Ovary (tissue), 9 donors: ENCODE results near the gene ARFGAP3. TPM values are rescaled to one million over a fixed set of nuclear protein-coding genes. Genes with fewer than 3 reads are reported as not detected.
"Not testable (repeated sequence)": the region's sequence is repeated elsewhere in the genome, so short reads cannot be mapped to it uniquely, and the experiment has no call there.

Experiments used
- DNase-seq, 5 donors: peaks; one replicate each; pipeline ENCODE4 v3.0.0-alpha.2; 2019 to 2020
- H3K27ac ChIP-seq, 2 donors: fragments of 200-600 bp; one replicate each; pipeline versions ENCODE4 v1.5.1 to v1.8.0; 2019 to 2022
- H3K27me3 ChIP-seq: fragments of 200-600 bp; one replicate; pipeline ENCODE4 v1.8.0; 2022
- H3K36me3 ChIP-seq: fragments of 200-600 bp; sonication (generic); one replicate; pipeline ENCODE4 v1.5.1; 2019
- H3K4me1 ChIP-seq: one replicate; pipeline ENCODE4 v1.8.1; 2013; ENCODE audit warnings: mild to moderate bottlenecking, moderate library complexity; ENCODE audit not compliant: insufficient read depth
- H3K4me3 ChIP-seq: fragments of 200-600 bp; sonication (generic); one replicate; pipeline ENCODE4 v1.5.1; 2017
- H3K9me3 ChIP-seq, 2 donors: fragments of 200-600 bp in 1 of 2; sonication (generic) in 1 of 2; one replicate each; pipeline versions ENCODE4 v1.5.1 to v1.8.1; 2013 to 2019; ENCODE audit warnings: mild to moderate bottlenecking in 1 of 2, moderate library complexity in 1 of 2
- EP300 ChIP-seq: sonication (generic); formaldehyde crosslinking; IDR thresholded peaks from one replicate; pipeline ENCODE4 v1.6.1; 2017; ENCODE audit warnings: antibody characterized with exemption
- POLR2A ChIP-seq: fragments of 450-650 bp; IDR thresholded peaks from one replicate; pipeline ENCODE4 v1.6.1; 2017; ENCODE audit warnings: antibody characterized with exemption, mild to moderate bottlenecking, moderate library complexity
- WGBS, 3 donors: extraction: QIAGEN DNeasy Blood & Tissue Kit in 1 of 3; methylation state at CpG; one replicate each; pipeline versions ENCODE4 v1.1.5 to v1.1.7; 2013 to 2017; 5-methylcytosine and 5-hydroxymethylcytosine counted together
- intact Hi-C, 4 donors: fragments of 100-400 bp; cut with DNase I; formaldehyde crosslinking; loops; one replicate each; pipeline versions ENCODE4 v1.11.0 to v1.15.1; 2022 to 2023
- polyA plus RNA-seq, 2 donors: library from polyadenylated mRNA; stranded (reverse); fragments of 200-250 nt in 1 of 2; fragments of 350-450 nt in 1 of 2; fragmentation: Illumina TruSeq in 1 of 2; extraction: RNeasy Lipid Tissue Mini Kit (QIAGEN cat#74804) in 1 of 2; gene quantifications; one replicate each; pipeline ENCODE4 v1.2.3, GENCODE V29; 2013 to 2014
- total RNA-seq, 7 donors: library from RNA; depleted of rRNA in 2 of 7; stranded (reverse); fragments of >200 nt in 2 of 7; fragmentation: NEBNext Ultra II Directional in 3 of 7; extraction: Animal tissue kit (Norgen Biotek cat#: 25700) in 3 of 7; gene quantifications; one replicate each; pipeline versions ENCODE4 v1.1.0 to v1.2.4, GENCODE V29; 2016 to 2023
- TF ChIP-seq, protein P1 (sequence below), 3 donors: fragments of 450-650 bp in 2 of 3; fragments of 200-600 bp in 1 of 3; IDR thresholded peaks; one replicate each; pipeline versions ENCODE4 v1.5.1 to v1.8.0; 2016 to 2022; ENCODE audit warnings: antibody characterized with exemption in 3 of 3, mild to moderate bottlenecking in 1 of 3
- donor health status: DM: no; HTN: no; CAD: no; lungs with moderate emphysema.
- donor health status: DM: no; HTN: no; CAD: no.
- donor health status: Bipolar disorder and iron deficiency.
- donor health status: DM: yes; HTN: yes; CAD: no.
- donor health status: DM: no; HTN: no; CAD: no.
- donor health status: DM: yes; HTN: yes; CAD: no.

The ARFGAP3 gene
- total and polyA plus RNA-seq, 9 donors, result 21.6 to 47.8 (median 39.2) TPM

DNA sequence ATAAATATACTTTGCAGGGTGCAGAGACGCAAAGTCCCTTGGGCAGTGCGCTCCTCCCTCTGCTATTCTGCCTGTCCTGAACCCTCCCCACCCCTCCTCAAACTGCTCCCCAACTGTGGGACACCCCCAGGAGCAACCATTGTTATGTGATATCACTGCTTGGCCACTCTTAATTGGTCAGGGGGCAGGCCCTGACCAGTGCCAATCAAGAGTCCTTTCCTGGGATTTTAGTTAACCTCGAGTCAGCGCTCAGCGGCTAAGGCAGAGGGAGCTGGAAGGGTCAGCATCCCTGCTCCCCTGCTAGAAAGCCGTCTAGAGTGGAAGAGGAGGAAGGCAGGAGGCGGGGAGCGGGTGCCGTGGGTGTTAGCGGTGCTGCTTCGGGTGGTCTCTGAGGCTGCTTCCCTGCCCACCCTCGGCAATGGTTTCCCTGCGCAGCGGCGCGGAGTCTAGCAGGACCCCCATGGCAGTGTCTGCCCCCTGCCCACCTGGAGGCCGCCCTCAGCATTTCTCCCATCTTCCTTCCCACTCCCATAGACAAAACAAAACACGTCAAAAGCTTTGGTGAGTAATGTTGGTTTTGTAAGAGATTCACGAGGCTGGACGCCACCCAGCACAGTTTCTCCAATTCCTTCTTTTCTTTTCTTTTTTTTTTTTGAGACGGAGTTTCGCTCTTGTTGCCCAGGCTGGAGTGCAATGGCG lies 98.0 kb downstream of the ARFGAP3 start:
- H3K4me1 ChIP-seq, result no peaks in the 10 kb centered on the region
- no peaks in the 10 kb centered on the region for H3K27me3 ChIP-seq
- no peaks in the 10 kb centered on the region for H3K36me3 ChIP-seq
- H3K27ac ChIP-seq, result no peak overlapping the region
- no peaks in the 10 kb centered on the region for H3K9me3 ChIP-seq
- no peak for TF ChIP-seq POLR2A
- TF ChIP-seq EP300, result no peak
- TF ChIP-seq, protein P1, sequence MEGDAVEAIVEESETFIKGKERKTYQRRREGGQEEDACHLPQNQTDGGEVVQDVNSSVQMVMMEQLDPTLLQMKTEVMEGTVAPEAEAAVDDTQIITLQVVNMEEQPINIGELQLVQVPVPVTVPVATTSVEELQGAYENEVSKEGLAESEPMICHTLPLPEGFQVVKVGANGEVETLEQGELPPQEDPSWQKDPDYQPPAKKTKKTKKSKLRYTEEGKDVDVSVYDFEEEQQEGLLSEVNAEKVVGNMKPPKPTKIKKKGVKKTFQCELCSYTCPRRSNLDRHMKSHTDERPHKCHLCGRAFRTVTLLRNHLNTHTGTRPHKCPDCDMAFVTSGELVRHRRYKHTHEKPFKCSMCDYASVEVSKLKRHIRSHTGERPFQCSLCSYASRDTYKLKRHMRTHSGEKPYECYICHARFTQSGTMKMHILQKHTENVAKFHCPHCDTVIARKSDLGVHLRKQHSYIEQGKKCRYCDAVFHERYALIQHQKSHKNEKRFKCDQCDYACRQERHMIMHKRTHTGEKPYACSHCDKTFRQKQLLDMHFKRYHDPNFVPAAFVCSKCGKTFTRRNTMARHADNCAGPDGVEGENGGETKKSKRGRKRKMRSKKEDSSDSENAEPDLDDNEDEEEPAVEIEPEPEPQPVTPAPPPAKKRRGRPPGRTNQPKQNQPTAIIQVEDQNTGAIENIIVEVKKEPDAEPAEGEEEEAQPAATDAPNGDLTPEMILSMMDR (IDR thresholded peaks at IDR 0.05), result no peak
- WGBS, 3 donors, result 62 to 79% (median 65%) methylated on average over 23 of the region's 23 CpGs
- H3K4me3 ChIP-seq, result no peak overlapping the region
- DNase-seq, result peak in 4 of 5 donors; percentile 53 to 70 (median 57)
- intact Hi-C loops, result no loop called here

GRCh38 chr22:42755553-42755952 lies 101.5 kb downstream of the ARFGAP3 start:
- peaks cover 13% of the 10 kb centered on the region for H3K4me1 ChIP-seq
- H3K9me3 ChIP-seq, H3K27me3 ChIP-seq, H3K36me3 ChIP-seq, DNase-seq, H3K4me3 ChIP-seq, intact Hi-C loops, H3K27ac ChIP-seq: not testable (repeated sequence)
- 48 to 67% (median 61%) methylated on average over 5 of the region's 5 CpGs for WGBS, 3 donors

DNA sequence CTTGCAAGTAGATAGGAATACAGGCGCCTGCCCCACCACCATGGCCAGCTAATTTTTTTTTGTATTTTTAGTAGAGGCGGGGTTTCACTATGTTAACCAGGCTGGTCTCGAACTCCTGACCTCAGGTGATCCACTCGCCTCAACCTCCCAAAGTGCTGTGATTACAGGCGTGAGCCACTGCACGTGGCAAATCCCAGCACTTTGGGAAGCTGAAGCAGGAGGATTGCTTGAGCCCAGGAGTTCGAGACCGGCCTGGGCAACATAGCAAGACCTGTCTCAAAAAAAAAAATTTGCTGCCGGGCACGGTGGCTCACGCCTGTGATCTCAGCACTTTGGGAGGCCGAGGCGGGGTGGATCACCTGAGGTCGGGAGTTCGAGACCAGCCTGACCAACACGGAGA lies 102.0 kb downstream of the ARFGAP3 start:
- not testable (repeated sequence) for DNase-seq, H3K27ac ChIP-seq

DNA sequence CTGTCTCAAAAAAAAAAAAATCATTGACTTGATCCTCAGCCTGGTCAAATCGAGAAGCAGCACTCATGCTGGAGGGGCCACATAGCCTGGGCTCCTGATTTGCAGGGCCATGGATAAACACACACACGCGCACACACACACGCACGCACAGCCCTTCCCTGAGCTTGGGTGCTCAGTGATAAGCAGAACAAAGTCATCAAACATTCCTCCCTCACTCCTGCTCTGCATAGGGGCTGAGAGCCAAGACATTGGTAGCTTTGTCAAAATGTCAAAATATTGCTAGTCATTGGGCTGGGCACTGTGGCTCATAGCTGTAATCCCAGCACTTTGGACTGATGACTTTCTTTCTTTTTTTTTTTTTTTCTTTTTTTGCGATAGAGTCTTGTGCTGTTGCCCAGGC lies 102.4 kb downstream of the ARFGAP3 start:
- intact Hi-C loops, result no loop called here
- Histone ChIP-seq H3K4me3 (no peak overlapping the region), H3K27me3 (no peaks in the 10 kb centered on the region), H3K9me3 (no peaks in the 10 kb centered on the region), H3K36me3 (no peaks in the 10 kb centered on the region), H3K27ac (no peak overlapping the region), H3K4me1 (peaks cover 13% of the 10 kb centered on the region)
- DNase-seq, result no peak
- WGBS, 3 donors, result 48 to 76% (median 49%) methylated on average over 6 of the region's 6 CpGs
- TF ChIP-seq POLR2A (no peak), EP300 (no peak)
- TF ChIP-seq, protein P1 (IDR thresholded peaks at IDR 0.05), result no peak

More for the DNA sequence above, 102.0 kb downstream of the ARFGAP3 start:
- intact Hi-C loops, H3K27me3 ChIP-seq, H3K36me3 ChIP-seq, H3K9me3 ChIP-seq, H3K4me3 ChIP-seq: not testable (repeated sequence)
- peaks cover 13% of the 10 kb centered on the region for H3K4me1 ChIP-seq
- 91 to 93% (median 91%) methylated on average over 16 of the region's 16 CpGs for WGBS, 3 donors

- Histone ChIP-seq H3K4me3 (no peak overlapping the region), H3K27me3 (no peaks in the 10 kb centered on the region), H3K4me1 (peaks cover 13% of the 10 kb centered on the region), H3K36me3 (no peaks in the 10 kb centered on the region), H3K27ac (no peak overlapping the region), H3K9me3 (no peaks in the 10 kb centered on the region)
- intact Hi-C loops, result no loop called here
- DNase-seq, result no peak
- 89 to 94% (median 91%) methylated on average over 7 of the region's 7 CpGs for WGBS, 3 donors
- TF ChIP-seq POLR2A, result no peak
- no peak for TF ChIP-seq EP300
- TF ChIP-seq, protein P1 (IDR thresholded peaks at IDR 0.05), result no peak
Measured at GRCh38 chr22:42752912-42753311, 104.2 kb downstream of the ARFGAP3 start.
